Measurements from ENCODE around the gene DAGLA.

DAGLA gene

DNA sequence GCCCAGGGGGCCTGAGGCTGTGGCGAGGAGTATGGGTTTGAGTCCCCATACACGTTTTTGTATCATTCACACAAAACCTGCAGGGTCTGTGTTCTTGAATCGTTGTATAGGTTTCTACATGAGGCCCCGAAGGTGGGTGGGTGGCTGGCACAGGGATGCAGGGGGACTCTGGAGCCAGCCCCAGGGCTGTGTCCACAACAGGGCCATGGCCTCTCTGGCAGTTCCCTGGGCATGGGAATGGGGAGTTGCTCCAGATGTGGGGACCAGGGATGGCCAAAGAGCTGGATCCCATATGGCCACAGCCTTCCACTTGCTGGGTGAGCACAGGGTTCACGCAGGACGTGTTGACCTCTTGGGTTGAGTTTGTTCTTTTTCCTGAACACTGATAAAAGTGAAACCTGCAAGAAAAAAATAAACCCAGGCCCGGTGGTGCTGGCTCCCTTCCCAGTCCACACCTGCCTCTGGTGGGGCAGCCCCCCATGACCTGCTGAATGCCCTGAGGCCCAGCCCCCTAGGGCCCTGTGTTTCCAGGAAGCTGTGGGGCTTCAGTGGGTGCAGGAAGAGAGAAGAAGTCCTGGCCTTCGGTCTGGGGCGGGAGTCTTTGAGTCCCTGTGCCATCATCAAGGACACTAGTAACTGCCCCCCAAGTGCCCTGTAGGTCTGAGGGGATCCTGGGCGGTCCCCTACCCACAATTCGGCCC lies 88.3 kb downstream of the DAGLA start:
- no peak for FAIRE-seq

GRCh38 chr11:61769169-61769920 lies 89.2 kb downstream of the DAGLA start:
- FAIRE-seq, result no peak

GRCh38 chr11:61769946-61770683 lies 89.9 kb downstream of the DAGLA start:
- no peak for FAIRE-seq

- no peak for FAIRE-seq
Observed at GRCh38 chr11:61771195-61771894, 91.2 kb downstream of the DAGLA start.

DNA sequence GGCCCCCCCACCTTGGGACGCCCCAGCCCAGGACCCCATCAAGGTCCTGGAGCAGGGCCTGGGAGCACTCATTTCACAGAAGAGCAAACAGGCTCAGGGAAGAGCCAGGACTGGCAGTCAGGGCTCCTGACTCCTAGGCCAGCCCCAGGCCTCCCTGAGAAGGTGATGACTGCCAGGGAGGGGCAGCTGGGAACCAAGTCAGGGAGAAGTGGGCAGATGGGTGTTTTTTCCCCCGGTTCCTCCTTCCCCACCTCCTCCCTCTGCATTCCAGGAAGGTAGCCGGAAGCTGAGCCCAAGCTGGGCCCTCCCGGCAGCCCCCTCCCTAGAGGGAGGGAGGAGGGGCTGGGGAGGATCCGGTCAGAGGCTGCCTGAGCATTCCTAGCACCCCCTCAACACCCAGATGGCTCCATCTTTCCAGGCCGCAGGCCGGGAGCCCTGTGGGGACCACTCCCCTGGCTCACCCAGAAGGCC lies 91.8 kb downstream of the DAGLA start:
- FAIRE-seq, result no peak

DNA sequence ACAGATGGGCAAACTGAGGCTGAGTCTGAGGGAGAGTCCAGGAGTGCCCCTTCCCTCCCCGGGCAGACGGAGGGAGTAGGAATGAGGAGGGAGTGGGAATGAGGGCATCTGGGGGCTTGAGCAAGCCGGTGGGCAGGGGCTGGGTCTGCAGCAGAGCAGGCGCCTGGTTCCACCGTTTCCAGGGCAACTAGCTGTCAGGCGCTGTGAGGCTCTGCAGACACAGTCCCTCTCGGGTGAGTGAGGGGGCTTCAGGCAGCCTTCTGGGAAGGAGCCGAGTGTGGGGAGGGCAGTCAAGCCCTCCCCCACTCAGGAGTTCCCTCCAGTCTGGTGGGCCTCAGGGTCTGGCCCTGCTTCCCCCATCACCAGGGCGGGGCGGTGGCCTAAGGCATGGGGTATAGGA lies 93.2 kb downstream of the DAGLA start:
- FAIRE-seq, result no peak

DNA sequence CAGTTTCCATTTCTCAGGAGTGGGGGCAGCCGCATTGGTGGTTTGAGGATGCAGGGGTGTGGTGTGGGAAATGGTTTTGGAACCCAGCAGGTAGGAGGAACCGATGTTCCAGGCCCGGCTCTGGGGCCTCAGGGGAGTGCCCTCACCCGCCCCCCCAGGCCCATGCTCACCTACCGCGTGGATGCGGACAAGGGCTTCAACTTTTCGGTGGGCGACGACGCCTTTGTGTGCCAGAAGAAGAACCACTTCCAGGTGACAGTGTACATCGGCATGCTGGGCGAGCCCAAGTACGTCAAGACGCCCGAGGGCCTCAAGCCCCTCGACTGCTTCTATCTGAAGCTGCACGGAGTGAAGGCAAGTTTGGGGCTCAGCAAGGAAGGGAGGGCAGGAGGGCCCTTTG lies 93.6 kb downstream of the DAGLA start:
- FAIRE-seq, result no peak

DNA sequence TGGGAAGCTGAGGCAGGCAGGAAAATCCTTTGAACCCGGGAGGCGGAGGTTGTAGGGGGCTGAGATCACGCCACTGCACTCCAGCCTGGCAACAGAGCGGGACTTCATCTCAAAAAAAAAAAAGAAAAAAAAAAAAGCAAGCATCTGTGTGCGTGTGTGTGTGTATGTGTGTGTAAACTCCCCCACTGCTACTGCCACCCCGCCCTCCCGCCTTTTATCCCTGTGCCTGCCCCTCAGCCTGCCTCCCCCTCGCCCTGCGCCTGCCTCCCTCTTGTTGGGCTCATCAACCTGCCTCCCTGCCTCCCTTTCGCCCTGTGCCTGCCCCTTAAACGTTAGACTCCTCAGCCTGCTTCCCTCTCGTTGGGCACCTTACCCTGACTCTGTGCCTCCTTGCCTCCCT lies 94.2 kb downstream of the DAGLA start:
- FAIRE-seq, result no peak

- FAIRE-seq, result no peak
Observed at GRCh38 chr11:61775106-61775505, 94.9 kb downstream of the DAGLA start.

DNA sequence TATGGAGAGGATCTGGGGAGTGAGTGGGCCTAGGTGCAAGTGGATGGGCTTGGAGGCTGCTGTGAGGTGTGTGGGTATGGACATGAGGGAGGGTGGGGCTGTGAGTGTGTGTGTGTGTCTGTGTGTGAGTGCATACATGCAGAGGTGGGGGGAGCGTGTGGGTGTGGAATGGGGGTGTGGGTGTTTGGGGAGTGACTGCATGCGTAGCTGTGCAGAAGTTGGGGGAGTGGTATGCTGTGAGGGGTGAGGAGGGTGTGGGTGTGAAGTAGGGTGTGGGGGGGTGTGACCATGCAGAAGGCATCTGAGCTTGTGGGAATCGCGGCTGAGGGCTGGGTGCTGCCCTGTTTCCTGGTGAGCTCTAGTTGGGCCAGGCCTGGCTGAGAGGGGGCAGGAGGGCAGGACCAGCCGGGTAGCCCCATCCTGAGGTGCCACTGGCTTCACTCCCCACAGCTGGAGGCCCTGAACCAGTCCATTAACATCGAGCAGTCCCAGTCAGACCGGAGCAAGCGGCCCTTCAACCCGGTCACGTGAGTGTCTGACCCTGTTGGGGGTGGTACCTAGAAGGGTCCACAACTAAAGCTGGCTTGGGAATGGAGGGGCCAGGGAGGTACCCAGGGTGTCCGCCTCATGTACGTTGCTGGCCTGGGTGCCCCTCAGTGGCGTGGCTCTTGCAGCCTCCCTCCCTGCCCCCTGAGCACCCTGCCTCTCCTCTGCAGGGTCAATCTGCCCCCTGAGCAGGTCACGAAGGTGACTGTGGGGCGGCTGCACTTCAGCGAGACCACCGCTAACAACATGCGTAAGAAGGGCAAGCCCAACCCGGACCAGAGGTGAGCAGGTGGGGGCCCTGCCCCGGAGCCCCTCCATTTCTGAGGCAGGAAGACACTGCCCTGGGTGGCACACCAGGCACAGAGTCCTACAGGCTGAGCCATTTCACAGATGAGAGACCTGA lies 95.7 kb downstream of the DAGLA start:
- FAIRE-seq, result no peak

DNA sequence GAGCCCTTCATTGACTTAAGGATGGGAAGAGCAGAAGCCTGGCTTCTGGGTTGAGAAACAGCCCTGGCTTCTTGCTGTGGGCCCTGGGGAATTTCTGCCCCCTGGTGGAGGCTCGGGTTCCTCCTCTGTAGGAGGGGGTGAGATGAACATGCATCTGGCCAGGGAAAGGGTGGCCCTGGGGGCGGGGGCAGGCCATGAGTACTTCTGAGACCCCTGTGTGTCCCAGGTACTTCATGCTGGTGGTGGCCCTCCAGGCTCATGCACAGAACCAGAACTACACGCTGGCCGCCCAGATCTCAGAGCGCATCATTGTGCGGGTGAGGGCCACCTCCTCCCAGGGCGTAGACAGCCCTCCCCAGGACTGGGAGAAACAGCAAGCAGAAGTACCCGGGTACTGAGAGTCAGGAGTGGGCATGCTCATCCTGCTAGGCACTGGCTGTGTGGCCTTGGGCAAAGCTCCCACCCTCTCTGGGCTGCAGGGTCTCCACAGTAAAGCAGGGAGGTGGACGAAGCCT lies 96.4 kb downstream of the DAGLA start:
- no peak for FAIRE-seq

GRCh38 chr11:61777234-61778090 lies 97.3 kb downstream of the DAGLA start:
- FAIRE-seq, result no peak

DNA sequence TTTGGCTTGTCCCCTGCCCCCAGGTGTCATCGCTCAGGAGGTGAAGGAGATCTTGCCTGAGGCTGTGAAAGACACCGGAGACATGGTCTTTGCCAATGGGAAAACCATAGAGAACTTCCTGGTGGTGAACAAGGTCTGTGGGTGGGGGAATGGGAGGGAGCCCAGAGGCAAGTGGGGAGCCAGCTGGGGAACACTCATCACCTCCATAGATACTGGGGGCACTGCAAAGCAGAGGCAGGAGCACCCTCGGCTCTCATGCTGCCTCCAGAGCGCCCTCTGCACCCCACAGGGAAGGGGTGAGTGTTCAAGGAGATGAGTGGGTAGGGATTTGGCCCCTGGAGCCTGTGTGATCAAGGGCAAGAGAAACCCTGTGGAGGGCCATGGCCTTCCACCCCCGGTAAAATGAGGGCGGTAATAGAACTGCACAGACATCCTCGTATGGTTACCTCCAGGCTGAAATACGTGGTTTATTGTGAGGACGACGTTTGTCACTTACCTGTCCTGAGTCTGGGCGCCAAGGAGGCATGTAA lies 98.2 kb downstream of the DAGLA start:
- FAIRE-seq, result no peak

- no peak for FAIRE-seq
Observed at GRCh38 chr11:61778920-61779650, 98.9 kb downstream of the DAGLA start.

DNA sequence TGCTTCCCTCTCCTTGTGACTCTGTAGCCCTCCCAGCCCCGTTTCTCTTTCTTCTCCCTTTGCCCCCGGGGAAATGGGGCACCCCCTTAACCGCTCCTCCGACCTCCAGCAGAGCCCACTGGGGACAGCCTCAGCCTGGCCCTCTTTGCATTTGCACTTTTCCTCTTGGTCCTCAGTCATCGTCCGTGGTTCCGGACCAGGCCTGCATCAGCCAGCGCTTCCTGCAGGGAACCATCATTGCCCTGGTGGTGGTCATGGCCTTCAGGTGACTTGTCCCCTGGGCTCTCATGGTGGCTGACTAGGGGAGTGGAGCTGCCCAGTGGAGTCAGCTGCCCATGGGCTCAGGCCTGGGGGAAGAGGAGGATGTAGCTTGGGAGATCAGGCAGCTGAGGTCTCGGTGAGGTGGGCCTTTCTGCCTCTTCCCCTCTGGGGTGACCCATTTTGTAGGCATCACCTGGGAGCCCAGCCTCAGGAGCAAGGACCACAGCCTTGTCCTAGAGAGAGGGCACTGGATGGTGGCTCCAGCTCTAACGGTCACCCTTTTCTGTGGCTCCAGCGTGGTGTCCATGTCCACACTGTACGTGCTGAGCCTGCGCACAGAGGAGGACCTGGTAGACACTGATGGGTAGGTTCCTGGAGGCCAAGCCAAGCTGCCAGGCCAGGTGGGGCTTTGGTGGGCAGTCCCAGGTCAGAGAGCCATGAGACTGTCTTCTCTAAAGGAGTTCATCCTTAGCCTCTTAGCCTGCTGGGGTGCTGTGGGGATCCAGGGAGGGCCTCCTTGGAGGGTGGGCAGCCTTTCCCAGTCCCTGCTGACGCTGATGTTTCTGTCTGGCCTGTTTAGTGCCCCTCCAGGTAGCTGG lies 99.7 kb downstream of the DAGLA start:
- FAIRE-seq, result no peak

DNA sequence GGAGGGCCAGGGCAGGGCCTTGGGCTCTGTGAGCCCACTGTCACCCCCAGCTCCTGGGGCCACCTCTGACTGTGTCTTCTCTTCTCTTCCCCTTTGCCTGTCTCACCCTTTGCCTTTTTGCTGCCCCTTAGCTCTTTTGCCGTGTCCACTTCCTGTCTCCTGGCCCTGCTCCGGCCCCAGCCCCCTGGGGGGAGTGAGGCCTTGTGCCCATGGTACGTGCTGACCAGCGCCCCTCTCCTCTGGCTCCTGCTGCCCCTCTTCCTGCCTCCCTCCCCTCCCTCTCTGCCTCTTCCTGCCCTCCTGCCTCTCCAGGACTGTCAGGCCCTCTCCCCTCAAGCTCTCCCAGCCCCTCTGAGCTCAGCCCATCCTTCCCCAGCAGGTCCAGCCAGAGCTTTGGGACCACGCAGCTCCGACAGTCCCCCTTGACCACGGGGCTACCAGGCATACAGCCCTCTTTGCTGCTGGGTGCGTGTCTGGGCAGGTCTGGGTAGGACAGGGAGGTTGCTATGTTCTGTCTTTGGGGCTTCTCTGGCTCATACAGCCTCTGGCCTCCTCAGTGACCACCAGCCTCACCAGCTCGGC lies 100.5 kb downstream of the DAGLA start:
- FAIRE-seq, result no peak

DNA sequence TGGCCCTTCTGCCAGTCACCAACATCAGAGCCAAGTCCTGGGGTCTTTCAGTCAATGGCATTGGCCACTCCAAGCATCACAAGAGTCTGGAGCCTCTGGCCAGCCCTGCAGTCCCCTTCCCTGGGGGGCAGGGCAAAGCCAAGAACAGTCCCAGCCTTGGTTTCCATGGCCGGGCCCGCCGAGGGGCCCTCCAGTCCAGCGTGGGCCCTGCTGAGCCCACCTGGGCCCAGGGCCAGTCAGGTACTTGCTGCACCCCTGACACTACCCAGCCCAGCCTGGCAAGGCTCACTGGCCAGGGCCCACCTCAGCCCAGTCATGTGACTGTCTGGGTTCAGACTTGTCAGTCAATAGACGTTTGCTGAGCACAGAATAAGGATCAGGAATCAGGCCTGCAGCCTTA lies 101.4 kb downstream of the DAGLA start:
- no peak for FAIRE-seq

GRCh38 chr11:61782299-61782698 lies 102.1 kb downstream of the DAGLA start:
- FAIRE-seq, result no peak

Measured in colon (tissue), 2 donors.